Smooth muscle cell (in vitro differentiated cells): ENCODE results near the gene EPHA10. TPM values are rescaled to one million over a fixed set of nuclear protein-coding genes. Genes with fewer than 3 reads are reported as not detected.

ENCODE experiments used
- DNase-seq: peaks from one replicate; lab custom pipeline; 2025; ENCODE audit not compliant: unreplicated experiment; lab: John Stamatoyannopoulos, UW
- H2AFZ ChIP-seq: fragments of 200-600 bp; sonication (generic); 2 replicates; pipeline ENCODE4 v1.6.0; 2016; ENCODE audit warnings: antibody characterized with exemption, low read depth, mild to moderate bottlenecking
- H3F3A ChIP-seq: fragments of 200-600 bp; sonication (generic); 2 replicates; pipeline ENCODE4 v1.6.0; 2017; ENCODE audit warnings: antibody characterized with exemption, low read depth
- H3K27ac ChIP-seq: fragments of 200-600 bp; sonication (generic); 2 replicates; pipeline ENCODE4 v1.5.1; 2016; ENCODE audit warnings: low read depth, mild to moderate bottlenecking
- H3K27me3 ChIP-seq: fragments of 200-600 bp; sonication (generic); 2 replicates; pipeline ENCODE4 v1.6.1; 2016; ENCODE audit warnings: low read depth, mild to moderate bottlenecking
- H3K36me3 ChIP-seq: fragments of 200-600 bp; sonication (generic); 2 replicates; pipeline ENCODE4 v1.5.1; 2016; ENCODE audit warnings: low read depth
- H3K4me1 ChIP-seq: fragments of 200-600 bp; sonication (generic); 2 replicates; pipeline ENCODE4 v1.5.1; 2016; ENCODE audit warnings: low read depth
- H3K4me2 ChIP-seq: fragments of 200-600 bp; sonication (generic); 2 replicates; pipeline ENCODE4 v1.6.0; 2016; ENCODE audit warnings: mild to moderate bottlenecking
- H3K4me3 ChIP-seq: fragments of 200-600 bp; sonication (generic); 2 replicates; pipeline ENCODE4 v1.5.1; 2016; ENCODE audit warnings: mild to moderate bottlenecking
- H3K79me2 ChIP-seq: fragments of 200-600 bp; sonication (generic); 2 replicates; pipeline ENCODE4 v1.6.0; 2016; ENCODE audit warnings: low read depth, mild to moderate bottlenecking
- H3K9ac ChIP-seq: fragments of 200-600 bp; sonication (generic); 2 replicates; pipeline ENCODE4 v1.6.0; 2016; ENCODE audit warnings: low read depth
- H3K9me3 ChIP-seq: fragments of 200-600 bp; sonication (generic); replicated peaks from 2 replicates; pipeline ENCODE4 v1.5.1; 2016; ENCODE audit warnings: low read depth
- H4K20me1 ChIP-seq: fragments of 200-600 bp; sonication (generic); 2 replicates; pipeline ENCODE4 v1.6.0; 2016; ENCODE audit warnings: low read depth
- CTCF ChIP-seq: fragments of 200-600 bp; sonication (generic); IDR thresholded peaks from 2 replicates; pipeline ENCODE4 v1.5.1; 2017; ENCODE audit warnings: borderline replicate concordance, mild to moderate bottlenecking, antibody characterized with exemption; ENCODE audit not compliant: insufficient read depth, poor library complexity, severe bottlenecking
- WGBS: methylation state at CpG from one replicate; pipeline ENCODE4 v1.1.7; 2016; ENCODE audit warnings: low lambda C conversion rate; 5-methylcytosine and 5-hydroxymethylcytosine counted together
- polyA plus RNA-seq: library from polyadenylated mRNA; unstranded; fragments of >200 nt; fragmentation: Nextera tagmentation; extraction: Ambion mirVana; gene quantifications from 2 replicates; pipeline ENCODE4 v1.2.1, GENCODE V29; 2016
- total RNA-seq: library from RNA; depleted of rRNA; stranded (reverse); fragments of >200 nt; gene quantifications from 2 replicates; pipeline ENCODE4 v1.2.3, GENCODE V29; 2014

Gene EPHA10
- total and polyA plus RNA-seq, 2 experiments from 2014 or later = not detected

DNA sequence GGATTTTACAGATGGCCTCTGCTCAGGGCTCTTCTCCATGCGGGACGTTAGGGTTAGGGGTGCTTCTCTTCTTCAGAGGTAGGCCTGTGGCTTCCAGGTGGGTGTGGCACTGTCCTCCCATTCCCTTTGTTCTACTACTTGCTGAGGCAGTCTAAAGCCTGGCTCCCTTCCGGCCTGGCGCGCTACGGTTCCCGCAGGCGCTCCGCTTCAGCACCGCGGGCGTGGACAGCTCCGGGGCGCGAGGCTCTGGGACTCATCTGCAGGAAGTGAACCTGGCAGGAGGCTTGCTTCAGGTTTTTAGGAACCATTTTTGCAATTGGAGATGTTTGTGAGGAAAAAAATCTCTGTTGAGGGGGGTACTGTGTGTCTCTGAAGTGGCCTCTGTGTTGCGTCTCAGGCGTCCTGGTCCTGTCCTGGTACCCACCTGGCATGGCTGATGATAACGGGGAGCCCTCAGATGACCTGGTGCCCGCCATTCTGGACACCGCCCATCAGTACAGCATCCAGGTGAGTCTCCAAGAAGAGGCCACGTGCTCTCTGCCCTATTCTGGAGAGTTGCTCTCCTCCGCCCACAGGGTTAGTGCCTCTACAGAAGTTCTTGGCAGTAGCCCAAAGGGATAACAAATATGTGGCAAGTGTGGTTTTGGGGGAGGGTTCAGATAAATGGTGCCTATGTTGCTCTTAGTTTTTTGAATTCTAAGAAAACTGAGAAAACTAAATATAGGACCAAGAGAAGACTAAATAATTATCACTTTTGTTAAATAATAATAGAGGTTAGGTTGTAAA, 30.6 kb upstream of the EPHA10 start:
- WGBS = 27% methylated on average over 22 of the region's 22 CpGs
- no peaks in the 10 kb centered on the region for H4K20me1 ChIP-seq
- H3K27ac ChIP-seq = no peak overlapping the region
- H3K4me1 ChIP-seq = peaks cover 3% of the 10 kb centered on the region
- H3K4me2 ChIP-seq = no peak overlapping the region
- no peak overlapping the region for H2AFZ ChIP-seq
- no peaks in the 10 kb centered on the region for H3K79me2 ChIP-seq
- H3K27me3 ChIP-seq = peaks cover 41% of the 10 kb centered on the region
- no peak for TF ChIP-seq CTCF
- DNase-seq = peak; percentile 13
- H3K4me3 ChIP-seq = no peak overlapping the region
- no peak overlapping the region for H3K9ac ChIP-seq
- H3F3A ChIP-seq = peaks cover under 1% of the 10 kb centered on the region
- H3K36me3 ChIP-seq = no peaks in the 10 kb centered on the region
- H3K9me3 ChIP-seq = no peaks in the 10 kb centered on the region

DNA sequence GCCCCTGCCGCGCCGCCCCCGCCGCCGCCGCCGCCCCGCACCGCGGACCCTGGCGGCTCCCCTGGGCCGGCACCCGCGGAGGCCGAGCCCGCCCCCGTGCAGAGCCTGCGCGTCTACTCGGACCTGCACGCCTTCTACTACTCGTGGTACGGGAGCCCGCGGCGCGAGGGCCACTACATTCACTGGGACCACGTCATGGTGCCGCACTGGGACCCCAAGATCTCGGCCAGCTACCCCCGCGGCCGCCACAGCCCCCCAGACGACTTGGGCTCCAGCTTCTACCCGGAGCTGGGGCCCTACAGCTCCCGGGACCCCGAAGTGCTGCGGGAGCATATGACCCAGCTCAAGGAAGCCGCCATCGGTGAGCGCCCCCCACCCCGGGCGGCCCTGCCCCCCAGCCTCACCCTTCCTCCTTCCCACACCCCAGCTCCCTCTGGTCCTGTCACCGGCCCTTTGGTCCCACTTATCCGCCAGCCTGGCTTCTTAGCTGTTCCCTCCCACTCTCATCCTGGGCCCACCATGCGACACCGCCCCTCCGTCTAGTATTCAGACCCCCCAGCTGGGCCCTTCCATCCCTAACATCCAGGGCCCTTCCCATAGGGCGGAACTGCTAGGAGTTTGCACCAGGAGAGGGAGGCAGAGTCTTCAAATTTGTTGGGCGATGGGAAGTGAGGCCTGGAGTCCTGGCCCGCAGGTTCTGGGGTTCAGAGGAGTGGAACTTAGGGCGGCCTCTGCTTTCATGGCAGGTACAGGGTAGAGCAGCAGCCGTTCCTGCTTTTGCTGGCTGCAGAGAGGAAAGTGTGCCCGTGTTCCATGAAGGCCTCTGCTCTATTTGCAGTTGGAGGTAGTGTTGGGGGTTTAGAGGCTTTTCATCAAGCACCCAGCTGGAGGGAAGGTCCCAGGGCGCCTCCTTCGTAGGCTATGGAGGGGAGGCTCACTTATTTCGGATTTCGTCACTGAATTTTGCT, 29.7 kb upstream of the EPHA10 start:
- peak overlapping the region; percentile 52 for H3K4me3 ChIP-seq

DNA sequence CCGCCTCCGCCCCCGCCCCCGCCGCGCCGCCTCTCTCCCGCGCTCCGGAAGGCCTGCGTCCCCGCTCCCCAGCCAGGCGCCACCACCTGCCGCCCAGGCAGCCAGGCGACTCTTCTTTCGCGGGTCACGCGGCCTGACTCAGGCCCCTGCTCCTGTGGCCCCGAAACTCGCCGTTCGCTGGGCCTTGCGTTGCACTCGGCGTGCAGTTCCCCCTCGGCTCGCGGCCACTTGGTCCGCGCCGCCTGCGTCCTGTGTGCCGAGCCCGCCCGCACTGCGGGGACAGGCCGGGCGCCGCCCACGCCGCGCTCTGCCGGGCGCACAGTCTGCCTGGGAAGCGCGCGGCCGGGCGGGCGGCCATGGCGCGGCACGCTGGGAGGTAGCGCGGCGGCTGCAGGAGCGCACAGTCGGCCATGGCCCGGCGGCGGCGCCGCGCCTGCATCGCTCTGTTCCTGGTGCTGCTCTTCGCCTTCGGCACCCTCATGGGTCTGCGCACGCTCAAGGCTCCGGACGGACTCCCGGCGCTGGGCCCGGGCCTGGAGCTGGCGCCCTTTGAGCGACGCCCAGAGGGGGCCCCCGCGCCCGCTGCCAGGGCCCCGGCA, 29.0 kb upstream of the EPHA10 start, which contains the start of gene MANEAL:
MANEAL (plus strand) TSS at position 75 of the 599 bp plus-strand sequence; CDS start at position 411, 336 bp downstream.
- no peak for TF ChIP-seq CTCF
- H3K27me3 ChIP-seq = peaks cover 55% of the 10 kb centered on the region
- peak within 1 kb of the TSS; percentile 52 for H3K4me3 ChIP-seq
- H3K27ac ChIP-seq = no peak within 1 kb of the TSS
- no peak within 1 kb of the TSS for H2AFZ ChIP-seq
- H4K20me1 ChIP-seq = no peaks in the 10 kb centered on the region
- H3K9me3 ChIP-seq = no peaks in the 10 kb centered on the region
- H3K79me2 ChIP-seq = no peaks in the 10 kb centered on the region
- peak within 1 kb of the TSS; percentile 90 for H3K4me2 ChIP-seq
- no peak within 1 kb of the TSS for H3K9ac ChIP-seq
- peak; percentile 13 for DNase-seq
- no peaks in the 10 kb centered on the region for H3K36me3 ChIP-seq
- WGBS = 1% methylated on average over 59 of the region's 82 CpGs
- H3K4me1 ChIP-seq = peaks cover 3% of the 10 kb centered on the region
- no peaks in the 10 kb centered on the region for H3F3A ChIP-seq

More for the DNA sequence above, 29.7 kb upstream of the EPHA10 start:
- Histone ChIP-seq H3K27me3 (peaks cover 50% of the 10 kb centered on the region), H3K9ac (no peak overlapping the region), H3K79me2 (no peaks in the 10 kb centered on the region), H3K9me3 (no peaks in the 10 kb centered on the region), H3K4me1 (peaks cover 3% of the 10 kb centered on the region), H3K4me2 (no peak overlapping the region), H4K20me1 (no peaks in the 10 kb centered on the region), H3K36me3 (no peaks in the 10 kb centered on the region), H3F3A (no peaks in the 10 kb centered on the region), H2AFZ (no peak overlapping the region), H3K27ac (no peak overlapping the region)
- WGBS = 24% methylated on average over 48 of the region's 59 CpGs
- TF ChIP-seq CTCF = no peak
- no peak for DNase-seq
